Activated naive CD8-positive, alpha-beta T cell treated with anti-CD3 and anti-CD28 coated beads, Interleukin-2, amount 10 ng/mL, durations not matched to agents 7 days and 5 days (primary cell): ENCODE results near the gene ZNF175. TPM values are rescaled to one million over a fixed set of nuclear protein-coding genes. Genes with fewer than 3 reads are reported as not detected.

Experiments
- ATAC-seq: fragments of 150-1000 bp; cut with Tn5 transposase; one replicate; pipeline ENCODE4 v1.10.0; 2021; ENCODE audit warnings: low read depth, moderate library complexity
- POLR2A ChIA-PET: fragments of 350-600 bp; sonication (Branson Sonifier 250); formaldehyde crosslinking; loops from one replicate; lab custom pipeline; 2021; ENCODE audit warnings: antibody characterized with exemption; lab: Charles Lee
- DNase-seq: peaks from one replicate; pipeline ENCODE4 v3.0.0; 2021
- H3K27ac Mint-ChIP-seq: one replicate; pipeline ENCODE4 v1.8.0; 2022; ENCODE audit warnings: mild to moderate bottlenecking, mixed read lengths
- H3K27me3 Mint-ChIP-seq: one replicate; pipeline ENCODE4 v1.8.0; 2022; ENCODE audit warnings: mild to moderate bottlenecking, moderate library complexity, mixed read lengths
- H3K36me3 Mint-ChIP-seq: one replicate; pipeline ENCODE4 v1.8.0; 2021; ENCODE audit warnings: mild to moderate bottlenecking, mixed read lengths
- H3K4me1 Mint-ChIP-seq: one replicate; pipeline ENCODE4 v1.8.0; 2021; ENCODE audit warnings: mixed read lengths
- H3K4me3 Mint-ChIP-seq: one replicate; pipeline ENCODE4 v1.8.0; 2022; ENCODE audit warnings: mild to moderate bottlenecking, moderate library complexity, mixed read lengths
- H3K9me3 Mint-ChIP-seq: one replicate; pipeline ENCODE4 v1.8.0; 2021; ENCODE audit warnings: mixed read lengths
- total RNA-seq, 2 experiments: library from RNA; stranded (reverse); gene quantifications; one replicate each; pipeline ENCODE4 v1.2.3, GENCODE V29; 2021

ZNF175 gene
- total RNA-seq, 2 experiments from 2014 or later, result 9.5 to 15.6 TPM

GRCh38 chr19:51544038-51544437 lies 27.0 kb upstream of the ZNF175 start:
- Mint-ChIP-seq H3K9me3 (no peaks in the 10 kb centered on the region), H3K27me3 (peaks cover 46% of the 10 kb centered on the region), H3K4me1 (peaks cover 23% of the 10 kb centered on the region), H3K36me3 (no peaks in the 10 kb centered on the region), H3K4me3 (no peak overlapping the region), H3K27ac (no peak overlapping the region)
- POLR2A ChIA-PET, result no interaction called here
- no peak for ATAC-seq
- no peak for DNase-seq

- Mint-ChIP-seq H3K27me3 (peaks cover 37% of the 10 kb centered on the region), H3K27ac (no peak overlapping the region), H3K36me3 (no peaks in the 10 kb centered on the region), H3K4me1 (peaks cover 29% of the 10 kb centered on the region), H3K4me3 (peak overlapping the region; percentile 35), H3K9me3 (no peaks in the 10 kb centered on the region)
- POLR2A ChIA-PET, result no interaction called here
- ATAC-seq (no peak), DNase-seq (no peak)
Observed at GRCh38 chr19:51546107-51546649, 24.9 kb upstream of the ZNF175 start.

- Mint-ChIP-seq H3K4me1 (peaks cover 36% of the 10 kb centered on the region), H3K27me3 (peaks cover 39% of the 10 kb centered on the region), H3K36me3 (no peaks in the 10 kb centered on the region), H3K27ac (peak overlapping the region; percentile 3), H3K9me3 (no peaks in the 10 kb centered on the region), H3K4me3 (peak overlapping the region; percentile 35)
- POLR2A ChIA-PET, result no interaction called here
- ATAC-seq (no peak), DNase-seq (no peak)
Observed at GRCh38 chr19:51546650-51547396, 24.3 kb upstream of the ZNF175 start.

GRCh38 chr19:51547397-51548212 lies 23.5 kb upstream of the ZNF175 start:
- H3K27me3 Mint-ChIP-seq, result peaks cover 42% of the 10 kb centered on the region
- no peaks in the 10 kb centered on the region for H3K36me3 Mint-ChIP-seq
- peak overlapping the region; percentile 20 for H3K4me3 Mint-ChIP-seq
- no peak for DNase-seq
- peaks cover 41% of the 10 kb centered on the region for H3K4me1 Mint-ChIP-seq
- POLR2A ChIA-PET, result no interaction called here
- H3K9me3 Mint-ChIP-seq, result no peaks in the 10 kb centered on the region
- H3K27ac Mint-ChIP-seq, result no peak overlapping the region
- ATAC-seq, result no peak

- H3K4me1 Mint-ChIP-seq, result peaks cover 41% of the 10 kb centered on the region
Observed at GRCh38 chr19:51548213-51548651, 22.9 kb upstream of the ZNF175 start.

GRCh38 chr19:51548891-51549305 lies 22.2 kb upstream of the ZNF175 start:
- Mint-ChIP-seq H3K27ac (no peak overlapping the region), H3K4me3 (no peak overlapping the region), H3K9me3 (no peaks in the 10 kb centered on the region), H3K27me3 (peaks cover 47% of the 10 kb centered on the region), H3K4me1 (peaks cover 41% of the 10 kb centered on the region), H3K36me3 (no peaks in the 10 kb centered on the region)
- ATAC-seq (no peak), DNase-seq (no peak)
- POLR2A ChIA-PET, result no interaction called here

More at GRCh38 chr19:51548213-51548651, 22.9 kb upstream of the ZNF175 start:
- H3K4me3 Mint-ChIP-seq, result no peak overlapping the region
- ATAC-seq, result no peak
- H3K27ac Mint-ChIP-seq, result no peak overlapping the region
- peaks cover 46% of the 10 kb centered on the region for H3K27me3 Mint-ChIP-seq
- POLR2A ChIA-PET, result no interaction called here
- no peaks in the 10 kb centered on the region for H3K9me3 Mint-ChIP-seq
- H3K36me3 Mint-ChIP-seq, result no peaks in the 10 kb centered on the region
- no peak for DNase-seq

- H3K4me3 Mint-ChIP-seq, result no peak overlapping the region
- peaks cover 41% of the 10 kb centered on the region for H3K4me1 Mint-ChIP-seq
- DNase-seq (no peak), ATAC-seq (no peak)
- H3K27ac Mint-ChIP-seq, result no peak overlapping the region
- POLR2A ChIA-PET, result no interaction called here
- H3K27me3 Mint-ChIP-seq, result peaks cover 45% of the 10 kb centered on the region
- no peaks in the 10 kb centered on the region for H3K36me3 Mint-ChIP-seq
- H3K9me3 Mint-ChIP-seq, result peaks cover under 1% of the 10 kb centered on the region
Observed at GRCh38 chr19:51549533-51550324, 21.4 kb upstream of the ZNF175 start.

GRCh38 chr19:51550848-51551672 lies 20.0 kb upstream of the ZNF175 start:
- POLR2A ChIA-PET, result no interaction called here
- Mint-ChIP-seq H3K27me3 (peaks cover 44% of the 10 kb centered on the region), H3K27ac (peak overlapping the region; percentile 47), H3K4me3 (peak overlapping the region; percentile 30), H3K36me3 (no peaks in the 10 kb centered on the region), H3K9me3 (peaks cover 2% of the 10 kb centered on the region), H3K4me1 (peaks cover 41% of the 10 kb centered on the region)
- ATAC-seq (no peak), DNase-seq (no peak)

GRCh38 chr19:51551673-51552432 lies 19.2 kb upstream of the ZNF175 start:
- H3K27ac Mint-ChIP-seq, result peak overlapping the region; percentile 47

GRCh38 chr19:51552608-51552995 lies 18.5 kb upstream of the ZNF175 start:
- no peak for DNase-seq
- H3K4me3 Mint-ChIP-seq, result no peak overlapping the region
- peaks cover 27% of the 10 kb centered on the region for H3K4me1 Mint-ChIP-seq
- H3K36me3 Mint-ChIP-seq, result no peaks in the 10 kb centered on the region
- no peak for ATAC-seq
- peaks cover 37% of the 10 kb centered on the region for H3K27me3 Mint-ChIP-seq
- H3K9me3 Mint-ChIP-seq, result peaks cover 2% of the 10 kb centered on the region
- H3K27ac Mint-ChIP-seq, result no peak overlapping the region
- POLR2A ChIA-PET, result no interaction called here

More at GRCh38 chr19:51551673-51552432, 19.2 kb upstream of the ZNF175 start:
- DNase-seq (no peak), ATAC-seq (no peak)
- Mint-ChIP-seq H3K27me3 (peaks cover 43% of the 10 kb centered on the region), H3K9me3 (peaks cover 2% of the 10 kb centered on the region), H3K4me1 (peaks cover 34% of the 10 kb centered on the region), H3K4me3 (peak overlapping the region; percentile 30), H3K36me3 (no peaks in the 10 kb centered on the region)
- POLR2A ChIA-PET, result no interaction called here

- POLR2A ChIA-PET, result no interaction called here
- H3K27ac Mint-ChIP-seq, result no peak overlapping the region
- H3K9me3 Mint-ChIP-seq, result peaks cover 2% of the 10 kb centered on the region
- peaks cover 23% of the 10 kb centered on the region for H3K4me1 Mint-ChIP-seq
- H3K4me3 Mint-ChIP-seq, result no peak overlapping the region
- no peaks in the 10 kb centered on the region for H3K36me3 Mint-ChIP-seq
- DNase-seq (peak; percentile 69), ATAC-seq (no peak)
- peaks cover 35% of the 10 kb centered on the region for H3K27me3 Mint-ChIP-seq
Observed at GRCh38 chr19:51552996-51553725, 17.9 kb upstream of the ZNF175 start.
